Adrenal gland (tissue), 5 donors: ENCODE results near the gene NCKAP5.

Source experiments
- POLR2A ChIP-seq, 2 donors: fragments of 450-650 bp; IDR thresholded peaks; one replicate each; pipeline ENCODE4 v1.6.1; 2017; ENCODE audit warnings: antibody characterized with exemption in 2 of 2, mild to moderate bottlenecking in 2 of 2, moderate library complexity in 1 of 2
- TF ChIP-seq, protein P1 (sequence below), 6 experiments: fragments of 450-650 bp in 4 of 6; fragments of 200-600 bp in 2 of 6; sonication (generic) in 1 of 6; IDR thresholded peaks; 1 replicate in 5 of 6; 2 replicates in 1 of 6; pipeline versions ENCODE4 v1.5.1 to v1.8.0; 2016 to 2021; ENCODE audit warnings: antibody characterized with exemption in 6 of 6, mild to moderate bottlenecking in 2 of 6, moderate library complexity in 1 of 6
- donor health status: DM: no; HTN: no; CAD: no.

DNA sequence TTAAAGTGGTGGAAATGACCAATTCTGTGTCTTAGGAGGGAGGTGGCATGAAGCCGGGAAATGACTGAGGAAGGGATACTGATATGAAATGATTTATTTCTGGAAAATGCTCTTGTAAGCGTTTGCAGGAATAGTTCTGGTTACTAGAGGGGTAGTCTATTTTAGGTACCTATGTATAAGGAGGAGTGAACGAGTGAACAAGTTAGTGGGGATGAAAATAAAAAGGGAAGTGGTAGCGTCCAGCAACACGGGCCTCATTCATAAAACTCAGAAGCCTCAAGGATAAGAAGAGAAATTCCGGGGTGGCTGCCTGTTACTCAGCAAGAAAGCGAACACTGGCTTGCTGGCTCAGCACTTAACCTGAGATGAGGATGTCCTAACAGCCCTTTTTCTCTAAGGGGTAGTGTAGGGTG lies 303.3 kb downstream of the NCKAP5 start:
- TF ChIP-seq, protein P1, sequence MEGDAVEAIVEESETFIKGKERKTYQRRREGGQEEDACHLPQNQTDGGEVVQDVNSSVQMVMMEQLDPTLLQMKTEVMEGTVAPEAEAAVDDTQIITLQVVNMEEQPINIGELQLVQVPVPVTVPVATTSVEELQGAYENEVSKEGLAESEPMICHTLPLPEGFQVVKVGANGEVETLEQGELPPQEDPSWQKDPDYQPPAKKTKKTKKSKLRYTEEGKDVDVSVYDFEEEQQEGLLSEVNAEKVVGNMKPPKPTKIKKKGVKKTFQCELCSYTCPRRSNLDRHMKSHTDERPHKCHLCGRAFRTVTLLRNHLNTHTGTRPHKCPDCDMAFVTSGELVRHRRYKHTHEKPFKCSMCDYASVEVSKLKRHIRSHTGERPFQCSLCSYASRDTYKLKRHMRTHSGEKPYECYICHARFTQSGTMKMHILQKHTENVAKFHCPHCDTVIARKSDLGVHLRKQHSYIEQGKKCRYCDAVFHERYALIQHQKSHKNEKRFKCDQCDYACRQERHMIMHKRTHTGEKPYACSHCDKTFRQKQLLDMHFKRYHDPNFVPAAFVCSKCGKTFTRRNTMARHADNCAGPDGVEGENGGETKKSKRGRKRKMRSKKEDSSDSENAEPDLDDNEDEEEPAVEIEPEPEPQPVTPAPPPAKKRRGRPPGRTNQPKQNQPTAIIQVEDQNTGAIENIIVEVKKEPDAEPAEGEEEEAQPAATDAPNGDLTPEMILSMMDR (IDR thresholded peaks at IDR 0.05): no peak
- TF ChIP-seq POLR2A (IDR thresholded peaks at IDR 0.05): no peak
